Lung (tissue), 12 donors: ENCODE data around the gene ARHGDIB. TPM values are rescaled to one million over a fixed set of nuclear protein-coding genes. Genes with fewer than 3 reads are reported as not detected.

Experiments
- ATAC-seq: fragments of 200-7000 bp; cut with Tn5 transposase; one replicate; pipeline ENCODE4 v1.9.1; 2020; ENCODE audit warnings: moderate number of reproducible peaks; ENCODE audit not compliant: insufficient read depth, low FRiP score
- DNase-seq, 3 donors: peaks; one replicate each; pipeline ENCODE4 v3.0.0-alpha.2; 2013 to 2017
- H3K27ac ChIP-seq, 2 donors: one replicate each; pipeline ENCODE4 v1.5.1; 2013; ENCODE audit warnings: mild to moderate bottlenecking in 2 of 2, moderate library complexity in 2 of 2, control low read depth in 1 of 2, inconsistent platforms in 1 of 2, low read depth in 1 of 2, low read length in 1 of 2
- H3K27me3 ChIP-seq, 3 donors: one replicate each; pipeline ENCODE4 v1.5.1; 2013; ENCODE audit warnings: low read length in 2 of 3; ENCODE audit not compliant: control insufficient read depth in 3 of 3, insufficient read depth in 3 of 3
- H3K36me3 ChIP-seq, 4 donors: one replicate each; pipeline ENCODE4 v1.5.1; 2013; ENCODE audit warnings: low read length in 4 of 4, mild to moderate bottlenecking in 1 of 4, moderate library complexity in 1 of 4; ENCODE audit not compliant: control insufficient read depth in 4 of 4, insufficient read depth in 4 of 4
- H3K4me1 ChIP-seq, 5 donors: one replicate each; pipeline ENCODE4 v1.5.1; 2013; ENCODE audit warnings: low read length in 5 of 5, mild to moderate bottlenecking in 2 of 5, moderate library complexity in 1 of 5; ENCODE audit not compliant: control insufficient read depth in 5 of 5, insufficient read depth in 5 of 5
- H3K4me3 ChIP-seq: one replicate; pipeline ENCODE4 v1.5.1; 2013; ENCODE audit warnings: mild to moderate bottlenecking, control low read depth, moderate library complexity
- H3K9ac ChIP-seq, 2 donors: one replicate each; pipeline ENCODE4 v1.5.1; 2013; ENCODE audit warnings: low read length in 2 of 2, control low read depth in 1 of 2; ENCODE audit not compliant: insufficient read depth in 1 of 2
- H3K9me3 ChIP-seq, 4 donors: one replicate each; pipeline ENCODE4 v1.5.1; 2013; ENCODE audit warnings: low read length in 3 of 4, mild to moderate bottlenecking in 1 of 4, moderate library complexity in 1 of 4; ENCODE audit not compliant: control insufficient read depth in 4 of 4, insufficient read depth in 3 of 4
- WGBS, 2 donors: extraction: QIAGEN DNeasy Blood & Tissue Kit; methylation state at CpG; one replicate each; pipeline ENCODE4 v1.1.7; 2013; 5-methylcytosine and 5-hydroxymethylcytosine counted together
- polyA plus RNA-seq, 2 donors: library from polyadenylated mRNA; stranded (reverse); fragments of 200-250 nt; gene quantifications; one replicate each; pipeline ENCODE4 v1.2.1, GENCODE V29; 2013
- total RNA-seq, 2 donors: library from RNA; depleted of rRNA in 1 of 2; stranded (reverse); fragments of >200 nt in 1 of 2; gene quantifications; one replicate each; pipeline ENCODE4 v1.2.1, GENCODE V29; 2014 to 2021
- TF ChIP-seq, protein P1 (sequence below): IDR thresholded peaks from 2 replicates; pipeline ENCODE4 v1.5.1; 2012; ENCODE audit warnings: mild to moderate bottlenecking; ENCODE audit errors: control extremely low read depth, extremely low read depth
- donor health status: control.
- donor health status: control.
- donor health status: Bipolar disorder and iron deficiency.
- donor health status: healthy.
- donor health status: DM: yes; HTN: yes; CAD: no.

Gene ARHGDIB
- total and polyA plus RNA-seq, 4 donors, result 66.5 to 597 (median 259) TPM

DNA sequence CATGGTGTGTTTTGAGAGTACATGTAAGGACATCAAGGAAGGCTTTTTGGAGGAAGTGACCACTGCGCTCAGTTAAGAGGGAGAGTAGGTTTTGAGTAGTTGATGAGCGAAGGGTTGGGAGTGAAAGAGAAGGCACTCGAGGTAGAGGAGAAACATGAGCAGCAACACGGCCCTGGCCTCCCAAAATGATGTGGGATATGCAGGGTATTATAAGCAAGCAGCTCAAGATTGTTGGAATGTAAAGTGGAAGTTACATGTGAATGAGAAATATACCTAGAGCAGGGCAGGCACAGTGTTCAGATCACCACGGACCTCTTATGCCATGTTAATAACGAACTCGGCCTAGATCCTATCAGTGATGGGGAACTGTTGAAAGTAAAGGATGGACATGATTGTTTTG is 2.1 kb upstream of the ARHGDIB start:
- TF ChIP-seq, protein P1, sequence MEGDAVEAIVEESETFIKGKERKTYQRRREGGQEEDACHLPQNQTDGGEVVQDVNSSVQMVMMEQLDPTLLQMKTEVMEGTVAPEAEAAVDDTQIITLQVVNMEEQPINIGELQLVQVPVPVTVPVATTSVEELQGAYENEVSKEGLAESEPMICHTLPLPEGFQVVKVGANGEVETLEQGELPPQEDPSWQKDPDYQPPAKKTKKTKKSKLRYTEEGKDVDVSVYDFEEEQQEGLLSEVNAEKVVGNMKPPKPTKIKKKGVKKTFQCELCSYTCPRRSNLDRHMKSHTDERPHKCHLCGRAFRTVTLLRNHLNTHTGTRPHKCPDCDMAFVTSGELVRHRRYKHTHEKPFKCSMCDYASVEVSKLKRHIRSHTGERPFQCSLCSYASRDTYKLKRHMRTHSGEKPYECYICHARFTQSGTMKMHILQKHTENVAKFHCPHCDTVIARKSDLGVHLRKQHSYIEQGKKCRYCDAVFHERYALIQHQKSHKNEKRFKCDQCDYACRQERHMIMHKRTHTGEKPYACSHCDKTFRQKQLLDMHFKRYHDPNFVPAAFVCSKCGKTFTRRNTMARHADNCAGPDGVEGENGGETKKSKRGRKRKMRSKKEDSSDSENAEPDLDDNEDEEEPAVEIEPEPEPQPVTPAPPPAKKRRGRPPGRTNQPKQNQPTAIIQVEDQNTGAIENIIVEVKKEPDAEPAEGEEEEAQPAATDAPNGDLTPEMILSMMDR, result no peak
- Histone ChIP-seq H3K27ac (no peak overlapping the region), H3K9ac (no peak overlapping the region), H3K9me3 (no peaks in the 10 kb centered on the region), H3K4me1 (peaks cover 0 to 3% (median 2%) of the 10 kb centered on the region in 5 donors), H3K4me3 (no peak overlapping the region), H3K27me3 (no peaks in the 10 kb centered on the region), H3K36me3 (no peaks in the 10 kb centered on the region)
- no peak for ATAC-seq
- WGBS, 2 donors, result 82 to 86% methylated on average over 7 of the region's 7 CpGs
- no peak for DNase-seq

DNA sequence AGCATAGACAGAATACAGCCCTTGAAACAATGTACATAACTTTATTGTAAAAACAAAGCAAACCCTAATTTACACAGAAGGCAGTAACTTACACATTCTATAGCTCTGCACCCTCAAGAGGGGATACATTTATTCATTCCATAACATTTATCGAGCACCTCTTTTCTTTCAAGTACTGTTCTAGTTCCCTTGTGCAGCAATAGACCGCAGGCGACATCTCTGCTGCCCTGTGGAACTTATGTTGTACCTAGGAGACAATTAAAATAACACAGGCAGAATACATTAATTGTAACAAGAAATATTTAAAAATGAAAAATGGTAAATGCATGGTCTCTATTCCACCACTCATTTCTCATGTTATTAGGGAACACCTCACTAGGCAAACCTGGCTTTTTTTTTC is 1.4 kb upstream of the ARHGDIB start:
- H3K4me1 ChIP-seq, result peaks cover 0 to 6% (median 0%) of the 10 kb centered on the region in 5 donors
- H3K27me3 ChIP-seq, result no peaks in the 10 kb centered on the region
- H3K9me3 ChIP-seq, result no peaks in the 10 kb centered on the region
- no peaks in the 10 kb centered on the region for H3K36me3 ChIP-seq
- DNase-seq (no peak), ATAC-seq (no peak)
- no peak overlapping the region for H3K27ac ChIP-seq
- TF ChIP-seq, protein P1, result no peak
- H3K9ac ChIP-seq, result no peak overlapping the region
- no peak overlapping the region for H3K4me3 ChIP-seq
- WGBS, 2 donors, result 81 to 82% methylated on average over 3 of the region's 3 CpGs

- no peaks in the 10 kb centered on the region for H3K36me3 ChIP-seq
- DNase-seq (no peak), ATAC-seq (no peak)
- H3K27me3 ChIP-seq, result no peaks in the 10 kb centered on the region
- H3K4me1 ChIP-seq, result peaks cover 0 to 6% (median 1%) of the 10 kb centered on the region in 5 donors
- 33 to 55% methylated on average over 3 of the region's 3 CpGs for WGBS, 2 donors
- TF ChIP-seq, protein P1, result no peak
- no peaks in the 10 kb centered on the region for H3K9me3 ChIP-seq
- H3K9ac ChIP-seq, result no peak overlapping the region
- no peak overlapping the region for H3K27ac ChIP-seq
- no peak overlapping the region for H3K4me3 ChIP-seq
Observed at GRCh38 chr12:14962153-14962539, 745 bp upstream of the ARHGDIB start.
